Activated T-helper 2 cell treated with anti-CD3 and anti-CD28 coated beads, Interferon-gamma antibody, Interleukin-2, Interleukin-4, amounts not matched to agents 10 μg/mL and 5 μg/mL and 100 μg/mL, durations not matched to agents 14 hours and 24 hours and 36 hours (primary cell): ENCODE measurements around the gene SEMA3E. TPM values are rescaled to one million over a fixed set of nuclear protein-coding genes. Genes with fewer than 3 reads are reported as not detected.
"Not testable (repeated sequence)": the region's sequence is repeated elsewhere in the genome, so short reads cannot be mapped to it uniquely, and the experiment has no call there.

Experiments
- DNase-seq: peaks from one replicate; pipeline ENCODE4 v3.0.0; 2021; ENCODE audit warnings: low spot score
- H3K27ac Mint-ChIP-seq: one replicate; pipeline ENCODE4 v1.8.0; 2021; ENCODE audit warnings: mixed read lengths
- H3K27me3 Mint-ChIP-seq: one replicate; pipeline ENCODE4 v1.8.0; 2021; ENCODE audit warnings: low read depth, mixed read lengths
- H3K36me3 Mint-ChIP-seq: one replicate; pipeline ENCODE4 v1.8.0; 2021; ENCODE audit warnings: low read depth, mixed read lengths
- H3K4me1 Mint-ChIP-seq: one replicate; pipeline ENCODE4 v1.8.0; 2021; ENCODE audit warnings: low read depth, mixed read lengths
- H3K4me3 Mint-ChIP-seq: one replicate; pipeline ENCODE4 v1.8.0; 2021; ENCODE audit warnings: low read depth, mild to moderate bottlenecking, moderate library complexity, mixed read lengths
- H3K9me3 Mint-ChIP-seq: one replicate; pipeline ENCODE4 v1.8.0; 2021; ENCODE audit warnings: mixed read lengths
- intact Hi-C: fragments of 100-400 bp; cut with micrococcal nuclease; formaldehyde crosslinking; loops from one replicate; pipeline ENCODE4 v1.15.1; 2023
- total RNA-seq: library from RNA; stranded (reverse); gene quantifications from 2 replicates; pipeline ENCODE4 v1.2.3, GENCODE V29; 2022

SEMA3E gene
- total RNA-seq, result not detected in 2 replicates

DNA sequence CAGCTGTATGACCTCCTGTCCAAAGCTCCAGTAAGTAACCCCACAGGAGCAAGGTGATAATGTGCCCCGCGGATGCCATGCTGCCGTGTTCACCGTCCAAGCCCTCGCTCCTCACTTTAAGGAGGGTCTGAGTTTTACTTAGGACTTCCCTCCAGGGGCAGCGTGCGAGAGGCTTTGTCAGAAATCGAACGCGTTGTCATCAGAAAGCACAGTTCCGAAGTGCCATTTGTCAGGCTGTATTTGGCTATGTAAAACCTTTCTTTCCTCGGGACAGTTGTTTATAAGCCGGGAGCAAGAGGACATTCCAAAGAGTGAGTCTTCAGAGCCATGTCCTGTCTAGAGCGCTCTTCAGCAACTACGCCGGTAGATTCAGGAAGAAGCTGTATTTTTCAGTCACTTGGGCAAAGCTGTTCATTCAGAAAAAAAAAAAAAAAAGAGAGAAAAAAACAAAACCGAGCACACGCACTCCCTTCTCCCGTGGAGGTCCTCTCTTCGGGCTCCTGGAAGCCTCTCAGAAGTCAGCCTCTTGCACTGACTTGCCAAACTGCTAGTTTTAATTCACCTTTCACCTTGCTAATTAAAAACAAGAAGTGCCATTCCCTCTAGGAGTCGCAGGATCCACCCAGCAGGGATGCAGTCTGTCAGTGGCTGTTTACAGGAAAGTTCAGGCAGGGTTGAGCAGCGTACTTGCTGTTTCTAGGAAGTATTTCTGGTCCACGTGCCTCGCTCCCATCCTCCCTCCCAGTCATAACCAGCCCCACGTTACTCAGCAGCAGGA, at the start of gene SEMA3E:
TSS of gene SEMA3E (minus strand) at position 676 of the 778 bp plus-strand sequence.
- no peak within 1 kb of the TSS for H3K27ac Mint-ChIP-seq
- DNase-seq, result no peak
- no peak within 1 kb of the TSS for H3K4me3 Mint-ChIP-seq
- no peaks in the 10 kb centered on the region for H3K36me3 Mint-ChIP-seq
- H3K9me3 Mint-ChIP-seq, result no peaks in the 10 kb centered on the region
- no peaks in the 10 kb centered on the region for H3K4me1 Mint-ChIP-seq
- intact Hi-C loops, result no loop called here
- peaks cover 11% of the 10 kb centered on the region for H3K27me3 Mint-ChIP-seq

- H3K27me3 Mint-ChIP-seq, result no peaks in the 10 kb centered on the region
- no peaks in the 10 kb centered on the region for H3K9me3 Mint-ChIP-seq
- intact Hi-C loops, result no loop called here
- DNase-seq, result no peak
- no peak overlapping the region for H3K4me3 Mint-ChIP-seq
- H3K27ac Mint-ChIP-seq, result no peak overlapping the region
- no peaks in the 10 kb centered on the region for H3K4me1 Mint-ChIP-seq
- no peaks in the 10 kb centered on the region for H3K36me3 Mint-ChIP-seq
Measured at GRCh38 chr7:83697804-83698530, 49.0 kb upstream of the SEMA3E start.

DNA sequence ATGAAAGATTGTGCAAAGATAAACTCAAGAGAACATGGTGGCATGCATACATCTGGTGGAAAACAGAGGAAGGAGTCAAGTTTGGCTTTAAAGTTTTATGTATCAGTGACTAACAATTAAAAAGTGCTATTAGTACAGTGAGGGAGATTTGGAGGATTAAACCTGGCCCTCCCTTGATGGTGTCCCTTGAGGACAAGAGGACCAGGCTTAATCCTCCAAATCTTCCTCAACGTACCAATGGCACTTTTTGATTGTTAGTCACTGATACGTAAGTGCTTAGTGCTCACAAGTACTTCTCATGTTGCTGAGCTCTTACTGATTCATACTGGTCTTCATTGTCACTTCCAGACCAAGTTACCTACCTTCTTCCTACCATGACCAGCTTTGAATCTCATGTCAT, 47.2 kb upstream of the SEMA3E start:
- Mint-ChIP-seq H3K27ac (no peak overlapping the region), H3K4me3 (no peak overlapping the region), H3K27me3 (no peaks in the 10 kb centered on the region), H3K4me1 (no peaks in the 10 kb centered on the region), H3K36me3 (no peaks in the 10 kb centered on the region), H3K9me3 (no peaks in the 10 kb centered on the region)
- DNase-seq, result no peak
- intact Hi-C loops, result no loop called here

DNA sequence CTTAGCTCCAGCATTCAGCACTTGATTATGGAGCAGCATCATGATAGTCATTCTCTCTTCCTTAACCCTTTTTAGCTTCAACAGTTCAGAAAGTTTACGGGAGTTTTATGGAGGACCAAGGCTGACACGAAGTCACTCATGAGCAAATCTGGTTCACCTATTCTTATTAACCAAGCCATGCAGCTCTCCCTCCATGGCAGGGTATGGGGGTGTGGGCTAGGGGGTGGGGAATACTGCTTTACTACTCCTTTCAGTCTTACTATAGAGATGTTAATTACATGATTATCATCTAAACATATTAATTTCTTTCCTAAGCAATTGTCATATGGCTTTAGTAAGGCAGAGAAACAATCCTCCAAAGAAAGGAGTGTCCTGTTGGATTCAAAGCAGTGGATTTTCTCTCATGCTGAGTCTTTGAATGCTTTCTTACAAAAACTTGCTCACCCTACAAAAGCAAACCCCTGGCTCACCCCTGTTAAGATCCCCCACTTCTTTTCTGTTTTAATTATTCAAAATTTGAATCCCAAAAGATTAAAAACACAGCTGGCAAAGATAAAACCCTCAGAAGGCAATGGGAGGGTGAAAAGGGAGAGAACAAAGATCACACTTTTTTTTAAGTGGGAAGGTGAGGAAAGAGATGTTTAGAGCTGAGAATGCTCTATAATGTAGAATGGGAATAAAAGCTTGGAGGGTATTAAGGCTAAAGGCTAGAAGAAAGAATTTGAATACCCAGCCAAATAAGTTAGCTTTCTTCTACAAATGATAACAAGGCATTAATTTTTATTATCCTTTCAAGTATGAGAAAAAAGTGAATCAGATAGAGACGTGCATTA, 46.4 kb upstream of the SEMA3E start:
- no peak for DNase-seq
- Mint-ChIP-seq H3K27me3 (no peaks in the 10 kb centered on the region), H3K36me3 (no peaks in the 10 kb centered on the region), H3K4me1 (no peaks in the 10 kb centered on the region), H3K9me3 (no peaks in the 10 kb centered on the region), H3K4me3 (no peak overlapping the region), H3K27ac (no peak overlapping the region)
- intact Hi-C loops, result no loop called here

DNA sequence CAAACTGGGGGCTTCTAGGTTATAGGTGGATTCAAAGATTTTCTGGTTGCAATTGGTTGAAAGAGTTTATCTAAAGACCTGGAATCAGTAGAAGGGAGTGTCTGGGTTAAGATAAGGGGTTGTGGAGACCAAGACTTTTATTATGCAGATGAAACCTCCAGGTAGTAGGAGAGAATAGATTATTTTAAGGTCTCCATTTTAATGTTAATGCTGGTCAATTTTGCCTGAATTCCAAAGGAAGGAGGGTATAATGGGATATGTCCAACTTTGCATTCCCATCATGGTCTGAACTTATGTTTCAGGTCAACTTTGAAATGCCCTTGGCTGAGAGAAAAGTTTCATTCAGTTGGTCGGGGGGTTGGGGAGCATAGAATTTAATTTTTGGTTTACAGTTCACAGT, 44.3 kb upstream of the SEMA3E start:
- Mint-ChIP-seq H3K27ac (no peak overlapping the region), H3K4me1 (no peaks in the 10 kb centered on the region), H3K27me3 (no peaks in the 10 kb centered on the region), H3K9me3 (no peaks in the 10 kb centered on the region), H3K4me3 (no peak overlapping the region), H3K36me3 (no peaks in the 10 kb centered on the region)
- intact Hi-C loops, result no loop called here
- no peak for DNase-seq

DNA sequence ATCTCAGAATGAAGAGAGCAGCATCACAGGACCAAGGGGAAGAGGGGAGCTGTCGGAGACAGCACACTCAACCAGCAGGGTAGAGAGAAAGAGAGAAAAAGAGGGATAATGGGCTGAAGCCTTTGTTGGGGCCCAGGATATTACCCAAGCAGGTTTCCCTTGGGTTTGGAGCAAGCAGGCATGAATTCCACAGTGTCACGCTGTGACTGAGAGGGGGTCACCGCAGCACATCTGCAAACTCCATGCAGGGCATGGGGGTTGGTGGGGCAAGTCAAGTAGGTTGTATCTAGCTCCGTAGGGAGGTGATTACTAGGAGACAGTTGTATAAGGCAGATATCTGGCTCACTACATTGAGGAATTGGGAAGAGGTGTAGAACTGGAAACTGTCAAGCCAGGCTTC, 42.2 kb upstream of the SEMA3E start:
- Mint-ChIP-seq H3K36me3 (no peaks in the 10 kb centered on the region), H3K9me3 (no peaks in the 10 kb centered on the region), H3K4me3 (no peak overlapping the region), H3K27me3 (no peaks in the 10 kb centered on the region), H3K4me1 (no peaks in the 10 kb centered on the region), H3K27ac (no peak overlapping the region)
- intact Hi-C loops, result no loop called here
- DNase-seq, result no peak

GRCh38 chr7:83689855-83690254, 40.9 kb upstream of the SEMA3E start:
- Mint-ChIP-seq H3K27ac (no peak overlapping the region), H3K27me3 (no peaks in the 10 kb centered on the region), H3K4me1 (no peaks in the 10 kb centered on the region), H3K4me3 (no peak overlapping the region), H3K36me3 (no peaks in the 10 kb centered on the region), H3K9me3 (no peaks in the 10 kb centered on the region)
- DNase-seq, result no peak
- intact Hi-C loops, result no loop called here

- no peak overlapping the region for H3K27ac Mint-ChIP-seq
- H3K36me3 Mint-ChIP-seq, result no peaks in the 10 kb centered on the region
- H3K4me3 Mint-ChIP-seq, result no peak overlapping the region
- no peaks in the 10 kb centered on the region for H3K4me1 Mint-ChIP-seq
- H3K9me3 Mint-ChIP-seq, result no peaks in the 10 kb centered on the region
- no peaks in the 10 kb centered on the region for H3K27me3 Mint-ChIP-seq
- DNase-seq, result no peak
- intact Hi-C loops, result no loop called here
Measured at GRCh38 chr7:83686416-83686815, 37.5 kb upstream of the SEMA3E start.

GRCh38 chr7:83684928-83685327, 36.0 kb upstream of the SEMA3E start:
- no peaks in the 10 kb centered on the region for H3K4me1 Mint-ChIP-seq
- no peak overlapping the region for H3K27ac Mint-ChIP-seq
- intact Hi-C loops, result no loop called here
- H3K9me3 Mint-ChIP-seq, result no peaks in the 10 kb centered on the region
- no peak overlapping the region for H3K4me3 Mint-ChIP-seq
- no peaks in the 10 kb centered on the region for H3K36me3 Mint-ChIP-seq
- DNase-seq, result no peak
- no peaks in the 10 kb centered on the region for H3K27me3 Mint-ChIP-seq

- Mint-ChIP-seq H3K27ac (no peak overlapping the region), H3K36me3 (no peaks in the 10 kb centered on the region), H3K4me3 (no peak overlapping the region), H3K9me3 (no peaks in the 10 kb centered on the region), H3K27me3 (no peaks in the 10 kb centered on the region), H3K4me1 (no peaks in the 10 kb centered on the region)
- no peak for DNase-seq
- intact Hi-C loops, result no loop called here
Measured at GRCh38 chr7:83681200-83681778, 32.4 kb upstream of the SEMA3E start.

- H3K36me3 Mint-ChIP-seq, result no peaks in the 10 kb centered on the region
- no peaks in the 10 kb centered on the region for H3K27me3 Mint-ChIP-seq
- DNase-seq, result no peak
- H3K27ac Mint-ChIP-seq, result no peak overlapping the region
- H3K9me3 Mint-ChIP-seq, result no peaks in the 10 kb centered on the region
- no peak overlapping the region for H3K4me3 Mint-ChIP-seq
- intact Hi-C loops, result no loop called here
- H3K4me1 Mint-ChIP-seq, result no peaks in the 10 kb centered on the region
Measured at GRCh38 chr7:83677180-83677866, 28.4 kb upstream of the SEMA3E start.

DNA sequence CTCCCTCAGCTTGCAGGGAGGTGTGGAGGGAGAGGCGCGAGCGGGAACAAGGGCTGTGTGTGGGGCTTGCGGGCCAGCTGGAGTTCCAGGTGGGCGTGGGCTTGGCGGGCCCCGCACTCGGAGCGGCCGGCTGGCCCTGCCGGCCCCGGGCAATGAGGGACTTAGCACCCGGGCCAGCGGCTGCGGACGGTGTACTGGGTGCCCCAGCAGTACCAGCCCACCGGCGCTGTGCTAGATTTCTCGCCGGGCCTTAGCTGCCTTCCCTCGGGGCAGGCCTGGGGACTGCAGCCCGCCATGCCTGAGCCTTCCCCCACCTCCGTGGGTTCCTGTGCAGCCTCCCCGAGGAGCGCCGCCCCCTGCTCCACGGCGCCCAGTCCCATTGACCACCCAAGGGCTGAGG, 24.4 kb upstream of the SEMA3E start:
- DNase-seq, H3K36me3 Mint-ChIP-seq, H3K27ac Mint-ChIP-seq, H3K27me3 Mint-ChIP-seq, intact Hi-C loops, H3K4me1 Mint-ChIP-seq, H3K4me3 Mint-ChIP-seq, H3K9me3 Mint-ChIP-seq: not testable (repeated sequence)
